SH-SY5Y (cell line): ENCODE data around the gene TPCN1.

Source experiments
- GATA2 ChIP-seq: IDR thresholded peaks from 2 replicates; pipeline ENCODE4 v1.6.1; 2011; ENCODE audit warnings: mild to moderate bottlenecking, low read depth, low read length
- GATA3 ChIP-seq: IDR thresholded peaks from 2 replicates; pipeline ENCODE4 v1.6.1; 2011; ENCODE audit warnings: low read depth, mild to moderate bottlenecking, low read length, moderate library complexity

DNA sequence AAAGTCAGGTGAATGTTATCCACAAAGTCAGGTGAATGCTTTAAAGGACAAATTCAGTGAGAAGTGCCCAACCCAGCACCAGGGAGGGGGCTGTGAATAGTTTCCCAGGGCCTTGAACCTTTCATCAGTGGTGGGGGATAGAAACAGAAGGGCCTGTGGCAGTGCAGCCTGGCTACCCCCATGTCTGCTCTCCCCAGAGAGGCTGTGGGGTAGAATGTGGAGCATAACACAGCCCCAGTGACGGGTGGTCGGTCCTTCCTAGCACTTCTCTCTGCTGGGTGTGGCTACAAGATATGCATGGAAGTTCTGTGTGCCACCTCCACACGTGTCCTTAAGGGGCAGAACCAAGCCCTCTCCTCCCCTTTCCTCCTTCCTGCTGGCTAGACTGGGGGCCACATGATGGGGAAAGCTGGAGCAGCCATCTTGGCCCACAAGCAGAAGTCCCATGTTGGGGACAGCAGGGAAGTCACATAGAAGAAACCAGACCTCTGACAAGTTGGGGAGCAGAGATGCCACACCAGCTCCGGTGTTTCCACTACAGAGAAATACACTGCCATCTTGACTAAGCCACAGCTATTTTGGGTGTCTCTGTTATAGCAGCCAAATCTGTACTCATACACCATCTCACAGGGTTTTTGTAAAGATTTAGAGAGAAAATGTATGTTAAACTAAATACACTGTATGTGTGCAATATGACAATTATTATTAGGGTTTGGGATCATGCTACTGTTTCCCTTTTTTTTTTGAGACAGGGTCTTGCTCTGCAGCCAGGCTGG is 18.8 kb upstream of the TPCN1 start:
- TF ChIP-seq GATA3 (no peak), GATA2 (no peak)
